Measurements from ENCODE around the gene FKBP11.
A peak's percentile ranks its signal among the peaks of the same experiment; 100 is the strongest.
"Not testable (repeated sequence)": the region's sequence is repeated elsewhere in the genome, so short reads cannot be mapped to it uniquely, and the experiment has no call there.

Gene FKBP11

GRCh38 chr12:48917857-48918537 lies 7.3 kb downstream of the FKBP11 start:
- H3K36me3 ChIP-seq (ENCODE audit: insufficient read depth, low read length) = no peaks in the 10 kb centered on the region
- peak overlapping the region; percentile 59 for H2AFZ ChIP-seq (ENCODE audit: low read length)
- peaks cover 14% of the 10 kb centered on the region for H3K4me1 ChIP-seq (ENCODE audit: insufficient read depth, low read length, poor library complexity, severe bottlenecking)
- peak overlapping the region; percentile 27 for H3K4me3 ChIP-seq (ENCODE audit: low read length, poor library complexity, severe bottlenecking)
- H3F3A ChIP-seq (ENCODE audit: low read depth) = no peaks in the 10 kb centered on the region
- no peaks in the 10 kb centered on the region for H3K9me3 ChIP-seq (ENCODE audit: insufficient read depth, low read depth, low read length)
- peak overlapping the region; percentile 65 for H3K4me2 ChIP-seq (ENCODE audit: low read depth, low read length, poor library complexity, severe bottlenecking)
- TF ChIP-seq EZH2phosphoT487 (IDR thresholded peaks at IDR 0.05; ENCODE audit: borderline replicate concordance) = no peak
- H4K20me1 ChIP-seq (ENCODE audit: insufficient read depth, low read length, poor library complexity, severe bottlenecking) = no peaks in the 10 kb centered on the region
- no peaks in the 10 kb centered on the region for H3K79me2 ChIP-seq (ENCODE audit: insufficient read depth, low read length)
- H3K9ac ChIP-seq (ENCODE audit: low read depth, low read length, poor library complexity, severe bottlenecking) = peak overlapping the region; percentile 52
- H3K27me3 ChIP-seq (ENCODE audit: insufficient read depth, low read length, poor library complexity, severe bottlenecking) = no peaks in the 10 kb centered on the region
- H3K9me2 ChIP-seq (replicated peaks; ENCODE audit: low read depth, low read length) = no peaks in the 10 kb centered on the region

- no peaks in the 10 kb centered on the region for H3K36me3 ChIP-seq (ENCODE audit: insufficient read depth, low read length)
- no peak for TF ChIP-seq CTCF (conservative IDR thresholded peaks at IDR 0.05; ENCODE audit: low read length)
- H3F3A ChIP-seq (ENCODE audit: low read depth) = no peaks in the 10 kb centered on the region
- H3K4me2 ChIP-seq (ENCODE audit: low read depth, low read length, poor library complexity, severe bottlenecking) = no peak overlapping the region
- H2AFZ ChIP-seq (ENCODE audit: low read length) = no peak overlapping the region
- H3K79me2 ChIP-seq (ENCODE audit: insufficient read depth, low read length) = no peaks in the 10 kb centered on the region
- H3K9ac ChIP-seq (ENCODE audit: low read depth, low read length, poor library complexity, severe bottlenecking) = no peak overlapping the region
- H3K27me3 ChIP-seq (ENCODE audit: insufficient read depth, low read length, poor library complexity, severe bottlenecking) = no peaks in the 10 kb centered on the region
- no peaks in the 10 kb centered on the region for H3K9me3 ChIP-seq (ENCODE audit: insufficient read depth, low read depth, low read length)
- H3K4me3 ChIP-seq (ENCODE audit: low read length, poor library complexity, severe bottlenecking) = no peak overlapping the region
- no peaks in the 10 kb centered on the region for H4K20me1 ChIP-seq (ENCODE audit: insufficient read depth, low read length, poor library complexity, severe bottlenecking)
- no peaks in the 10 kb centered on the region for H3K4me1 ChIP-seq (ENCODE audit: insufficient read depth, low read length, poor library complexity, severe bottlenecking)
- H3K9me2 ChIP-seq (replicated peaks; ENCODE audit: low read depth, low read length) = no peaks in the 10 kb centered on the region
Observed at GRCh38 chr12:48910196-48910595, 15.1 kb downstream of the FKBP11 start.

- not testable (repeated sequence) for H3K9ac ChIP-seq (ENCODE audit: low read depth, low read length, poor library complexity, severe bottlenecking); H3K9me2 ChIP-seq (replicated peaks; ENCODE audit: low read depth, low read length); H3K9me3 ChIP-seq (ENCODE audit: insufficient read depth, low read depth, low read length); H3K4me3 ChIP-seq (ENCODE audit: low read length, poor library complexity, severe bottlenecking); H3K4me2 ChIP-seq (ENCODE audit: low read depth, low read length, poor library complexity, severe bottlenecking); H3F3A ChIP-seq (ENCODE audit: low read depth); H2AFZ ChIP-seq (ENCODE audit: low read length); H3K27me3 ChIP-seq (ENCODE audit: insufficient read depth, low read length, poor library complexity, severe bottlenecking); H4K20me1 ChIP-seq (ENCODE audit: insufficient read depth, low read length, poor library complexity, severe bottlenecking); H3K36me3 ChIP-seq (ENCODE audit: insufficient read depth, low read length); H3K4me1 ChIP-seq (ENCODE audit: insufficient read depth, low read length, poor library complexity, severe bottlenecking); H3K79me2 ChIP-seq (ENCODE audit: insufficient read depth, low read length)
Observed at GRCh38 chr12:48909698-48910097, 15.6 kb downstream of the FKBP11 start.

DNA sequence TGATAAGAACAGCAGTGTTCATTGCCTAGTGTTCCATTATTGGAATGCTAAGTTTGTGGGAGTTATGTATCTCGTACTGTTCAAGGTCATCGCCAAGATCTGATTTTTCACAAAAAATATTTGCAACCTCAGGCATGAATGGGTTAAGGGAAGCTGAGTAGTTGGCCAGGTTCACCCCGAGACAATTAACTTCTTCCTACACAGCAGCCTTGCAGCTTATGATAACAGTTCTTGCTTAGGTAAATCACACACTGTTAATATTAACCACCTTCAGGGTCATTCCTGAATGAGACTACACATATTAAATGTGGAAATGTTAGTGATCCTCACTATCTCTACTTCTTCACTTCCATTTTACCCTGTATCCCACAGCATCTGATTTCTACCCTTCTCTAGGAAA lies 18.0 kb downstream of the FKBP11 start:
- H3K4me1 ChIP-seq (ENCODE audit: insufficient read depth, low read length, poor library complexity, severe bottlenecking) = no peaks in the 10 kb centered on the region
- no peaks in the 10 kb centered on the region for H3K36me3 ChIP-seq (ENCODE audit: insufficient read depth, low read length)
- no peak overlapping the region for H2AFZ ChIP-seq (ENCODE audit: low read length)
- no peak overlapping the region for H3K9ac ChIP-seq (ENCODE audit: low read depth, low read length, poor library complexity, severe bottlenecking)
- no peak for TF ChIP-seq CTCF (conservative IDR thresholded peaks at IDR 0.05; ENCODE audit: low read length)
- no peak for TF ChIP-seq EZH2phosphoT487 (IDR thresholded peaks at IDR 0.05; ENCODE audit: borderline replicate concordance)
- H3K27me3 ChIP-seq (ENCODE audit: insufficient read depth, low read length, poor library complexity, severe bottlenecking) = no peaks in the 10 kb centered on the region
- no peak overlapping the region for H3K4me2 ChIP-seq (ENCODE audit: low read depth, low read length, poor library complexity, severe bottlenecking)
- no peak overlapping the region for H3K4me3 ChIP-seq (ENCODE audit: low read length, poor library complexity, severe bottlenecking)
- H3K9me3 ChIP-seq (ENCODE audit: insufficient read depth, low read depth, low read length) = no peaks in the 10 kb centered on the region
- no peaks in the 10 kb centered on the region for H4K20me1 ChIP-seq (ENCODE audit: insufficient read depth, low read length, poor library complexity, severe bottlenecking)
- H3F3A ChIP-seq (ENCODE audit: low read depth) = no peaks in the 10 kb centered on the region
- no peaks in the 10 kb centered on the region for H3K9me2 ChIP-seq (replicated peaks; ENCODE audit: low read depth, low read length)
- H3K79me2 ChIP-seq (ENCODE audit: insufficient read depth, low read length) = no peaks in the 10 kb centered on the region

Data from Loucy (cell line).